Measurements from ENCODE around the gene IRX5.

Gene IRX5

DNA sequence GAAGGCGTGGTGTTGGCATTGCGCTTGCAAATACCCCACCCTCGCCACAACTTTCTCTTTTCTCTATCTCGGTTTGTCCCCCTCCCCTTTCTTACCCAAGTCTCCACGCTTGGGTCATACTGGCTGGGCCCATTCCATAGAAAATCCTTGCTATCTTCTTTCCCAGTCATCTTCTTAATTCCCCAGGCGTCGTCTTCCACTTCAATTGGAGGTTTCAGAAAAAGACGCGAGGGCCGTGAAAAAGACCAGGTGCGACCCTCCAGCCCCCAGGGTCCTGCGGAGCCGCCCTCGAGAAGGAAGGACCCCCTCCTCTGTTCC is 8.3 kb downstream of the IRX5 start:
- no peak for DNase-seq (ENCODE audit: low read depth)
- no peak overlapping the region for H3K4me3 ChIP-seq (ENCODE audit: low read depth, low read length)
- TF ChIP-seq, protein P1, sequence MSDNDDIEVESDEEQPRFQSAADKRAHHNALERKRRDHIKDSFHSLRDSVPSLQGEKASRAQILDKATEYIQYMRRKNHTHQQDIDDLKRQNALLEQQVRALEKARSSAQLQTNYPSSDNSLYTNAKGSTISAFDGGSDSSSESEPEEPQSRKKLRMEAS (IDR thresholded peaks at IDR 0.05; ENCODE audit: low read depth, low read length), result no peak
- TF ChIP-seq POLR2A (IDR thresholded peaks at IDR 0.05; ENCODE audit: extremely low read depth, insufficient read length) (no peak), MYC (IDR thresholded peaks at IDR 0.05; ENCODE audit: low read depth, low read length) (no peak)
- TF ChIP-seq, protein P2, sequence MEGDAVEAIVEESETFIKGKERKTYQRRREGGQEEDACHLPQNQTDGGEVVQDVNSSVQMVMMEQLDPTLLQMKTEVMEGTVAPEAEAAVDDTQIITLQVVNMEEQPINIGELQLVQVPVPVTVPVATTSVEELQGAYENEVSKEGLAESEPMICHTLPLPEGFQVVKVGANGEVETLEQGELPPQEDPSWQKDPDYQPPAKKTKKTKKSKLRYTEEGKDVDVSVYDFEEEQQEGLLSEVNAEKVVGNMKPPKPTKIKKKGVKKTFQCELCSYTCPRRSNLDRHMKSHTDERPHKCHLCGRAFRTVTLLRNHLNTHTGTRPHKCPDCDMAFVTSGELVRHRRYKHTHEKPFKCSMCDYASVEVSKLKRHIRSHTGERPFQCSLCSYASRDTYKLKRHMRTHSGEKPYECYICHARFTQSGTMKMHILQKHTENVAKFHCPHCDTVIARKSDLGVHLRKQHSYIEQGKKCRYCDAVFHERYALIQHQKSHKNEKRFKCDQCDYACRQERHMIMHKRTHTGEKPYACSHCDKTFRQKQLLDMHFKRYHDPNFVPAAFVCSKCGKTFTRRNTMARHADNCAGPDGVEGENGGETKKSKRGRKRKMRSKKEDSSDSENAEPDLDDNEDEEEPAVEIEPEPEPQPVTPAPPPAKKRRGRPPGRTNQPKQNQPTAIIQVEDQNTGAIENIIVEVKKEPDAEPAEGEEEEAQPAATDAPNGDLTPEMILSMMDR (IDR thresholded peaks at IDR 0.05; ENCODE audit: low read depth, low read length), result no peak

DNA sequence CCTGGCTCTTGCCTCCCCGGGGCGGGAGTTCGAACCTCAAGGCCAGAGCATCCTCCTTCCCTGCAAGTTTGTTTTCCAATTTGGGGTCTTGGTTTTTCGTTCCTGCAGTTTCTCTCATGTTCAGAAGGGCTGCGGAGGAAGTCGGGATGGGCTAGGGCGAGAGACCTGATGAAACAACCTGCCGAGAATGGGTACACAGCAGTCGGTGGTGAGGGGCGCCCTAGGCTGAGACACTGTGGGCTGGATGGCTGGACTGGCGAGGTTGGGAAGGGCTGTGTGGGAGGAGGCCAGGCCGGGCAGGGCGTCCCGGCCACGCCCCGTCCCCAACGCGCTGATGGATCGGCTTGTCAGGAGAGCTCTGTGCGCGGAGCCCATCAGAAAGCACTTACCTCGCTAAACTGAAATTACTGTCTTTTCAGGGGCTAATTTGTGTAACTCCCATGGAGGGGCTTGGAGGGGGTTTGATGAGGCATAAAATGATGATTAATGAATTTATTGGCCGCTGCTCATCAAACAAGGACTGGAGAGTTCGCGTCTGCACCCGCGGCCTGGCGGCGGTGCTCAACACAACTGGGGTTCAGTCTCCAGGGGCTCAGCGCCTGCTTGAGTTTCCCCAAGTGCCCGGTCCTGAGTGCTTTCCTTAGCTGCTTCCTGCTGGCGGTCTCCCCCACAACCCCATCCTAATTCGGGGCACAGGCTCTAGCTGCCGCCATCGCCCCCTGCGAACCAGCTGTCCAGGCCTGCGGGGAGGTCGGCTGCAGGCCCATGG is 9.0 kb downstream of the IRX5 start:
- TF ChIP-seq, protein P1 (IDR thresholded peaks at IDR 0.05; ENCODE audit: low read depth, low read length), result no peak
- TF ChIP-seq, protein P2 (IDR thresholded peaks at IDR 0.05; ENCODE audit: low read depth, low read length), result no peak
- TF ChIP-seq MYC (IDR thresholded peaks at IDR 0.05; ENCODE audit: low read depth, low read length), result no peak
- TF ChIP-seq POLR2A (IDR thresholded peaks at IDR 0.05; ENCODE audit: extremely low read depth, insufficient read length), result no peak
- DNase-seq (ENCODE audit: low read depth), result no peak
- no peak overlapping the region for H3K4me3 ChIP-seq (ENCODE audit: low read depth, low read length)

DNA sequence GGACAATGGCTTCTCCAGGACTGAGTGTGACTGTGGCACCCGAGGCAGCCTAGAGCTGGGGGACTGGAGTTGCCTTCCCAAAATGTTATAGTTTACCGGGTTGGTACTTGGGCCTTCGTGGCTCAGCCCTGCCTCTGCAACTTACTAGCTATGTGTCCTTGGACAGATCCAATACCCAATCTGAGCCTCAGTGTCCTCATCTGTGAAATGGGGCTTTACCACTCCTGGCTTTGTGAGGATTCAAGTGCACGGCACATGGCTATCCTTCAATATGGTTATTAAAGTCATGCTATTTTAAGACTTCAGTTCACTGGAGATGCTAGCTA is 9.6 kb downstream of the IRX5 start:
- no peak overlapping the region for H3K4me3 ChIP-seq (ENCODE audit: low read depth, low read length)
- TF ChIP-seq, protein P1 (IDR thresholded peaks at IDR 0.05; ENCODE audit: low read depth, low read length), result no peak
- no peak for TF ChIP-seq POLR2A (IDR thresholded peaks at IDR 0.05; ENCODE audit: extremely low read depth, insufficient read length)
- TF ChIP-seq, protein P2 (IDR thresholded peaks at IDR 0.05; ENCODE audit: low read depth, low read length), result no peak
- TF ChIP-seq MYC (IDR thresholded peaks at IDR 0.05; ENCODE audit: low read depth, low read length), result no peak
- DNase-seq (ENCODE audit: low read depth), result no peak

DNA sequence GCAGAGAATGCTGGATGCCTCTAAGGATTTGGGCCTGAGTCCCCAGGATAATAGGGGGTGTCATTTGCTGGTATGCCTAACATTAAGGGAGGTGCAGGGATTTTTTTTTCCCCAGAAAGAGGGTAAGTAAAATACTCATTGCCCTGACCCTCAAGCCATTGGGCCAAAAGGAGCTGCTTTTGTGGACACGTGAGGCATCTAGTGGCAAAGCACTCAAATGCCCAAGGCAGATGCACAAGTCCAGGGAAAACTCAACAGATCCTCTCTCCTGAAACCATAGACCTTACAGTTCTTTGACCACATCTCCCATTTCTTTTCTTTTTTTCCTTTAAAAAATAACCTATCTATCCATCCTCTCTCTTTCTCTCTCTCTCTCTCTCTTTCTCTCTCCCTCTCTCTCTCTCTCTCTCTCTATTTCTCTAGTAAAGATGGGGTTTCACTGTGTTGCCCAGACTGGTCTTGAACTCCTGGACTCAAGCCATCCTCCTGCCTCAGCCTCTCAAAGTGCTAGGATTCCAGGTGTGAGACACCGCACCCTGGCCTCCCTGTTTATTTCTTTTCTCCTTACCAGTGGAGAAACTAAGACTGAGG is 11.8 kb downstream of the IRX5 start:
- no peak for DNase-seq (ENCODE audit: low read depth)
- TF ChIP-seq, protein P1 (IDR thresholded peaks at IDR 0.05; ENCODE audit: low read depth, low read length), result no peak
- TF ChIP-seq, protein P2 (IDR thresholded peaks at IDR 0.05; ENCODE audit: low read depth, low read length), result no peak
- H3K4me3 ChIP-seq (ENCODE audit: low read depth, low read length), result no peak overlapping the region

DNA sequence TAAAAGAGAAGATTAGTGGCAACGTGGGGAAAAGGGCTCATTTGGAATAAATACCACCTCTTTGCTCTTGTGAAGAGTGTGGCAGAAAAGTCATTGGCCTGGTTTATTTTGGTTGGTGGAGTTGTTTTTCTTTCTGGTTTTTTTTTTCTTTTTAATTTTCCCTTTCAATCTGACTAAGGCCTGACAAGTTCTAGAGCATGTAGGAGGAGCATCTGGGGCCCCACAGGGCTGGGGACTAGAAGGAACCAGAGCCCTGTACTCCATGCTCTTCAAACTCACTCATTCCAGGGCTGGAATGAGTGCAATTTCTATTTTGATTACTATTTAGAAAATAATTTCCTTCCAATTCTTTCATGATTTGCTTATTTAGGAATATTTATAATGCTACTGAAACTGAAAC is 13.3 kb downstream of the IRX5 start:
- H3K4me3 ChIP-seq (ENCODE audit: low read depth, low read length), result no peak overlapping the region
- DNase-seq (ENCODE audit: low read depth), result no peak
- TF ChIP-seq POLR2A (IDR thresholded peaks at IDR 0.05; ENCODE audit: extremely low read depth, insufficient read length), result no peak
- no peak for TF ChIP-seq MYC (IDR thresholded peaks at IDR 0.05; ENCODE audit: low read depth, low read length)
- TF ChIP-seq, protein P1 (IDR thresholded peaks at IDR 0.05; ENCODE audit: low read depth, low read length), result no peak
- TF ChIP-seq, protein P2 (IDR thresholded peaks at IDR 0.05; ENCODE audit: low read depth, low read length), result no peak

Data from NB4 (cell line).